Fibroblast of skin of scalp (primary cell): Measurements from ENCODE around the gene OR2F1.

Experiments used
- DNase-seq: peaks from one replicate; pipeline ENCODE4 v3.0.0-alpha.2; 2013

OR2F1 gene

DNA sequence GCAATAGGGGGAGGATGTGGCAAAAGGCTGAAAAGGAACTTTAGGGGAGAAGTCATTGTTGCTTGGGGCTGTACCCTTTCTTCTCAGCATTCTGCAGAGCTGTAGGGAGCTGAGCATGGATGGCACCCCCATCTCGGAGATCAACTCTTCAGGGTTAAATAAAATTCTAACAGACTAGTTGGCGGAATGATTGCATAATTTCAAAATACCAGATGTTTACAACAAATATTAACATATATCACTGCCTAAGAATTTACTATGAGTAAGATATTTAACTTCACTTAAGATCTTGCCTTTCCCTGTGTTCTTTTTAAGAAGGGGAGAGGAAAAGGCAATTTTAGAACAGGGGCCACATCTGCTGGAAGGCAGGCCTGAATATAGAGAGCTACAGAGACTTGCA lies 509 bp upstream of the OR2F1 start:
- no peak for DNase-seq

DNA sequence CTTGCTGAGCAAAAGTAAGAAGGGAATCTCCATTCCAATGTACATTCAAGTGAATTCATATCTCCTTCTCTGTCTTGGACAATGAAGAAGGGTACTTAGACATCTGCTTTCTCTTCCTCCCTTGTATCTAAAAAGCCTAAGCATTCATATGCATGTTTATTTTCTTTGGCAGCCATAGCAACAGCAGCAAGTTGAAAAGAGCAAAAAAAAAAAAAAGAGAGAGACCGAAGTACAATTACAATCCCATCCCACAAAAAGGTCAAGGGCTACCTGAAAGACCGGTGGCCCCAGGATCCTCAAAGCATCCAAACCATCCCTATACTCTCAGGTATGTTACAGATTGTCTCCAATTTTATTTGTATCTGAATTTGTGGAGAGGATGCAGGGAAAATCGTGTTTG lies 4.1 kb downstream of the OR2F1 start:
- DNase-seq = no peak

DNA sequence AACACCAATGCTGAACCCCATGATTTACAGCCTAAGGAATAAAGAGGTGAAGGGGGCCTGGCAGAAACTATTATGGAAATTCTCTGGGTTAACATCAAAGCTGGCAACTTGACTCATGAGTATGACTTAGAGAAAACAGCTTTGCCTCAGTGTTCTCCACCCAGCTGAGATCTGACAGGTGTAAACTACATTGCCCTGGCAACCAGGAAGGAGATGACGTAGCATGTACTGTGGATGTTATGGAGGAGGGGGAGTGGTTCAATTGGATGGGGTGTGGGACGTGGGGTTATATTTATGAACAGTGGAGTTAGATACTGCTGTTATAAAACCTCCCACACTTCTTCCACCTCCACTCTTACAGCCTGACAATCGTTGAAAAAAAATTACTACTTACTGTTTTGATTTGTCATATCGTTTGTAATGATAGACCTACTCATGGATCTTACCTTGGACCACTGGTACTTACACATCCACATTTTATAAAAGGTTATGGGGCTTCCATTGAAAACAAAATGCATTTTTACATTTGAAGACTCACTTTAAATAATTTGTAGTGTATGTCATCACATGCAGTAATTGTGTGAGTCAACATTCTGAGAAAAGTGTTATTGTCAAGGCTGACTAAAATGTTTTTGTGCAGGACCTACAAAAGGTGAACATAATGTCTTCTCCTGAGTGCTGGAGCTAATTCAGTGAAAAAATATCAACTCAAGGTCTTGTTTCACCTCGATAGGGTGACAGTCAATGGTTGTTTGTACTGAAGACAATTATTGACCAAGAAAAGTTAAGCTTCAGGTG lies 6.4 kb downstream of the OR2F1 start:
- no peak for DNase-seq

DNA sequence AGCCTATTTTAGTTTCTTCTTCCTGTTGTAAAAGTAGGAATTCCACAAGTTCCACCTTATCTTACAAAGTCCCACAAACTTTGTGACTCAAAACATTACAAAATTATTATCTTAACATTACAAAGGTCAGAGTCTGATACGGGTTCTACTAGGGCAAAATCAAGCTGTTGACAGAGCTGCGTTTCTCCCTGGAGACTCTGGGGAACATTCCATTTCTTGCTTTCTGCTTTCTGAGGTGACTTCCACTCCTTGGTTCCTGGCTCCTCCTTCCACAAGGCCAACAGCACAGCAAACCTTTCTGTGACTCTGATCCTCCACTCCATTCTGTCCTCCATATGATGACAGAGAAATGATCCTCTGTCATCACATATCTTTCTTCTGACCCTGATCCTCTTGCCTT lies 10.6 kb downstream of the OR2F1 start:
- no peak for DNase-seq

DNA sequence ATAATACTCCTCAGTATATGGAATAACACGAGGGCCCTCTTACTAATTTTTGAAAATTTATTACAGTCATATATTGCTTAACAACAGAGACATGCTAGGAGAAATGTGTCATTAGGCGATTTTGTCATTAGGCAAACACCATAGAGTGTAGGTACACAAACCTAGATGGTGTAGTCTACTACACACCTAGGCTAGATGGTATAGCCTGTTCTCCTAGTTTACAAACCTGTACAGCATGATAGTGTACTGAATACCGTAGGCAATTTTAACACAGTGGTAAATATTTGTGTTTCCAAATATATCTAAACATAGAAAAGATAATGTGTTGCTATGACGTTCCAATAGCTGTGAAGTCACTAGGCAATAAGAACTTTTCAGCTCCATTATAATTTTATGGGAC lies 12.8 kb downstream of the OR2F1 start:
- DNase-seq = no peak

DNA sequence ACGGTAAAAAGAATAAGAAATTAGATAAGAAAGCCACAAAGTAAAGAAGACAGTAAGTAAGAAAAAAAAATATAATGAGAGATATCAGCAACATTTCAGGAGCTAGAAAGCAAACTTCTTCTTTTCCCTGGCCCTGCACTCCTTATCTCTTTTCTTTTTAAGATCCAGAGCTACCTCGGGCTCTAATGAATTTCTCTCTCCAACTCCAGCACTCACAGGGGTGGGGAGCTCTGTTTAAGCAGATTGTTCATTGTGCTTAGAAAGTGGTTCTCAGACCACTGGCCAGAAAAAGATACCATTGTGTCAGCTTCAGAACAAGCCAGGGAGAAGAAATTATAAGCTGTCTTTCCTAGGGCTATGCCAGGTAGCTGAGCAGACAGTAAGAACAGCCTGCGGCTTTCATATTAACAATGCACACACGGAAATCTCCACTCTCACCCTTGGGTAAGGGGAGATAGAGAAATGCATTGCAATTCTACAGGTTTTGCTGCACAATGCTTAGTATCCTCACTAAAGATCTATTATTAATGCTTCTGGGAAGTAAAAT lies 19.3 kb downstream of the OR2F1 start:
- DNase-seq = no peak

DNA sequence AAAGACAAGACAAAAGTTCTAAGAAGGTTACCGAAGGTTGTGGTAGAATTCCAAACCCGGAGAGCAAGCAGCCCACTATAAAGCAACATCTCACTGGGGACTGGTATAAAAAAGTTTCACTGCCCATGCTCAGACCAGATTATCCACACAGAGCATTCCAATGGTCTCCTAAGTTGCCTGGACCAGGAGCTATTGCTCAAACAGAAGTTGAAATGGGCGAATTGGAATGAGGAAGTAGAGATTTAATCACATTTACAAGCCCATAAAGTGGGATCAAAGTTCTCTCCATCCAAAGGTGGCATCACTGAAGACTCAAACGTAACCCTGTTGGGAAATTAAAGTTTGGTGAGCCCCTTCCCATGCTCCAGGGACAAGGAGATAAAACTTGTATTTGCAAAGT lies 19.8 kb downstream of the OR2F1 start:
- DNase-seq = no peak

DNA sequence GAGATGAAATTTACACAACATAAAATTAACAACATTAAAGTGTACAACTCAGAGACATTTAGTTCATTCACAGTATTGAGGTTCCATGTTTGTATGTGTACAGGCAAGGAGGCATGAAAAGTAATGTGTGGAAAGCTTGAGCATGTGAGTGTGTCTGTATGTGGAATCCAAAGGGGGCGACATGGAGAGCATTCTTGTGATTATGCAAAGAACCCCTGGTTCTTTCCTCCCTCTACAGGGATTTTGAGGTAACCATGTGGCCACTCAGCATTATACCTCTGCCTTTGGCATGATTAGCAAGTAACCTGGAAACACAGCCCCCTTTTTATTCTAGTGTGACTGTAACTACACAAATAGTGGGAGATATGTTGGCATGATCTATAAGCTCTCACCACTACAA lies 21.0 kb downstream of the OR2F1 start:
- no peak for DNase-seq

DNA sequence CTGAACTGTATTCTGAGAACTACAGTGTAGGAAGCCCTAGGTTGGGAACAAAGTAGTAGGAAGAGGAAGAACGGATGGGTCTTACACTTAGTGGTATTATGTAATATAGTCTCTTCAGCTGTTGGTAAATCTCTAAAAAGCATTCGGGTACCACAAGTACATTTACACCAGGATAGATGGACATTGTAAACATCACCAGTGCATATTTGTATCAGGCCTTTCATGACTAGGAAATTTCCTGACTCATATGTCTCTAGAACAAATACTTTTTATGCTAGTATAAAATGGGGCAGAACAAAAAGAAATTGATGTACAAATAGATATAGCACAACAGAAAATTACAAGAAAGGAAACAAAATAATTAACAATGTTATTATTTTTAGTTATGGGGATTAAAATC lies 23.9 kb downstream of the OR2F1 start:
- no peak for DNase-seq

DNA sequence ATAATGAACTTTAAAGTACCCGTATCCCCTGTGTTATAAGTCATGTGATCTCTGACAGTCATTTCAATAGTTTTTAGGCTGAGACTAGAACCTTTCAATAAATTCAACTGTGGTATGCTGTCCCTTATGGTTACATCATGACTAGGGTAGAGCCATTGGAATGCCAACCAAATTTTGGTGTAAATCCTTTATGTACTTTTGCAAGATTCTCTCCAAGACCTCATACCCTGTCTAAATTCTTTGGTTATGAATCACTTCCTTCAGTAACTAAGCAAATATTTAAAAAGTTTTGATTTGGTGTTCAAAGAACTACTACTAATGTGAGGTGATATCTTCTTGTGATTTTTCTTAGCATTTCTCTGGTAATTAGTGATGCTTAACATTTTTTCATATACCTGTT lies 24.7 kb downstream of the OR2F1 start:
- DNase-seq = peak; percentile 60

DNA sequence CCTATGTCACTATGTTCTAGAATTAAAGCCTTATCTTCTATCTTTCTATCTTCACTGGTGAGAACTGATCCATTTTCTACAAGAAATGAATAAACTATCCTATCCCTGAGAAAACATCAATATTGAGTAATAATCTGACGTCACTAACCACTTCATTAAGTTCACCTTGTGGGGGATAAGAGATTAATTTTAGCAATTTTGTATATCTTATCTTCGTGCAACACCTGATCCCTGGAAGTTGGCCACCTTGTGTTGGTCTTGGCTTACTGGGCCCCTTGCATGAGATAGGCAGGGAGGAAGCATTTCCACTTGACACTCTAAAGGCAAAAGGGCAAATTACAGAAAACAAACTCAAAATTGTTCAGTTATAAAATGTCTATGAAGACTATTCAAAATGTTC lies 25.4 kb downstream of the OR2F1 start:
- DNase-seq = no peak

DNA sequence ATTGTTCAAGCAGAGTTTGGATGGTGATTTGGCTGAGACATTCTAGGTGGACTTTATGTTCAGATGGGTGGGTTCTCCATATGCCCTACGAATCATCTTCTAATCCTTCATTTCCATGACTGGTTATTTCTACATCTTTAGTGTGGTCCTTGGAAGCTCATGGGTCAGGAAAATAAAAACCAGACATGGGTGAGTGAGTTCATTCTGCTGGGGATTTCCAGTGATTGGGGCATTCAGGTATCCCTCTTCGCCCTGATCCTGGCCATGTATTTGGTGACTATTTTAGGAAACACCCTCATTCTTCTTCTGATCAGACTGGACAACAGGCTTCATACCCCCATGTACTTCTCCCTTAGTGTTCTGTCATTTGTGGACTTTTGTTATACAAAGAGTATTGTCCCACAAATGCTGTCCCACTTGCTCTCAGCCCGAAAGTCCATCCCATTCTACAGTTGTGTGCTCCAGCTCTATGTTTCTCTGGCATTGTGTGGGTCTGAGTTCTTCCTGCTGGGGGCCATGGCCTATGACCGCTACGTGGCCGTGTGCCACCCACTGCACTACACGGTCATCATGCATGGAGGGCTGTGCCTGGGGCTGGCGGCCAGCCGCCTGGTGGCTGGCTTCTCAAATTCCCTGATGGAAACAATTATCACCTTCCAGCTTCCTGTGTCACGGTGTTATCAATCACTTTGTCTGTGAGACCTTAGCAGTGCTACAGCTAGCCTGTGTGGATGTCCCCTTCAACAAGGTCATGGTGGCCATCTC lies 26.3 kb downstream of the OR2F1 start:
- no peak for DNase-seq

DNA sequence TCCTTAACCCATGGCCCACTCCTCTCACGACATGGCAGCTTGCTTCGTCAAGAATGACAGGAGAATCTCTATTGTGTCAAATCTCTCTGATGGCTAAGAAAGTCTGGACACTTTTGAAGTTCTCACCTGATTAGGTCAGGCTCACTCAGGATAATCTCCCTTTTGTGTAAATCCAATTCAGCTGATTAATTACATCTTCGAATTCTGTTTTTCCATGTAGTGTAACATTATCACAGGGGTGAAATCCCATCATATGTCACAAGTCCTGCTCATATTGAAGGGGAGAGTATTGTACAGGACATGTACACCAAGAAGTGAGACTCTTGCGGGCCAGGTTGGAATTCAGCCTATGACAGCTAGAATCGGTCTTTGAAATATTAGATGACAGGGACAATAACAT lies 29.3 kb downstream of the OR2F1 start:
- DNase-seq = no peak

DNA sequence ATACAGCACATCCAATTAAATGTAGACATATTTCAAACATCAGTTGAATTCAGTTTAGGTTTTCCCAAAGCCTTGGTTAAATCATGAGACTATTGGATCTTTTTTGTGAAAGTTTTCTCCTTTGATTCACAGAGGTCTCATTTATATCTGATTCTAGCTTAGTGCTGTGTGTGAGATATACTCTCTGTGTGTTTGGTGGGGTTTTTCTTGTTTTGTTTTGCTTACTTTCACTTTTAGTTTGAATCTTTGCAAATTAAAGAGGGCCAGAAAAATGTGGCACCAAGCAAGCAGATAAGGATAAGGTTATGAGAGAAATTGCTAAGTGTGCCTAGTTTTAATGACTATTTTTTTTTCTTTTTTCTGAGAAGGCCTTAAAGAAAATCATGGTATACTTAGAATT lies 32.9 kb downstream of the OR2F1 start:
- no peak for DNase-seq

DNA sequence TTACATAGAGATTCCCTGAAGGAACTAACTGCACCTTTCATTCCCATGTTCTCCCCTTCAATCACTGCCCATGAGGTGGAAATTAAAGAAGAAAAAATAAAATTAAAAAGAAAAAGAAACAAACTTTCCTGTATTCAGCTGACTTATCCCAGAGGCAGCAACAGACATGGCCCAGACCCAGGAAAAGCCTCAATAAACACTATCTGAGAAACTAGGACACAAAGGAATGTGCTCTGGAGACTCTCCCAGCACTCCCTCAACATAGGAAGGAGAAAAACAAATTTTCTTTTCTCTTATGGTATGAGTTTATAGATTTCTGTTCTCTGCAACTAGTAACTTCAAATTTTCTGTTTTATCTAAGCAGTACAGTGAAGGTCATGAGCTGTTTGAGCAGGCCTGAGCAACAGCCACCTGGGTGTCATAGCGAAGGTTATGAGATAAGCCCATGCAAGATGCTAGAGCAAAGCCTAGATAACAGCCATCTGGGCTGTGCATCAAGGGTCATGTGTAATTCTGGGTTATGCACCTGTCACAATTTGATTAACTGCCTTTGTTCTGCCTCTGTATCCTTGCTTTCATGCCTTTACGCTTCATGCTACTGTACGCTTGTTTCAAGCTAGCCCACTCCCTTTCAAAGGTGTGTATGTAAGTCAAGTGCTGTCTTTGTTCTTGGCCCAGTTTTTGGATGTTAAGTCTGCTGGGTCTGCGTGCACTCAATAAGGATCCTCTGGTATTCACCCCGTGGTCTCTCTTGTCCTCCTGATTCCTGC lies 34.5 kb downstream of the OR2F1 start:
- DNase-seq = peak; percentile 17

DNA sequence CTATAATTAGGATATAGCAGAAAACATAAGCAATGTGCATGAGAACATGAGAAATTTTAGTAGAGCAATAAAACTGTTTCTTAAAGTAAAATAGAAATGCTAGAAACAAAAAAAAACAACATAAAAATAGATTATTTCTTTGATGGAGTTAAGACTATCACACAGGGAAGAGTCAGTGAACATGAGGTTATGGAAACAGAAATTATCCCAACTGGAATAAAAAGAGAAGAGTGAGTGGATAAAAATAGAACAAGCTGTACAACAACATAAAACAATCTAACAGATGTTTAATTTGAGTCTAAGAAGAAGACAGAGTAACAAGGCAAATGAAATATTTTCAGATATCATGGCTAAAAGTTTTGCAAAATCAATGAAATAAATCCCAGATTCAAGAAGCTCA lies 38.0 kb downstream of the OR2F1 start:
- no peak for DNase-seq

DNA sequence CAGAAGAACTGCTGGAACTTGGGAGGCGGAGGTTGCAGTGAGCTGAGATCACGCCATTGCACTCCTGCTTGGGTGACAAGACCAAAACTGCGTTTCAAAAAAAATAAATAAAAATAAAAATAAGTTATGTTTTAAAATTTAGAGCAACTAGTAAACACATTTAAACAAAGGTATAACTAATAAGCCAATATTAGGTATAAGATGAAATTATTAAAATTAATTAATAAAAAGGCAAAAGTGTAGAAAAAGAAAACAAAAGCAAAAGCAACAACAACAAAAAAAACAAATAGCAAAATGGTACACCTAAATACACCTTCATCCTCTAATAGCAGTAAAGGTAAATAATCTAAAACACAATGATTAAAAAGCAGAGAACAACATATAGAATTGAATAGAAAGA lies 39.3 kb downstream of the OR2F1 start:
- DNase-seq = no peak

DNA sequence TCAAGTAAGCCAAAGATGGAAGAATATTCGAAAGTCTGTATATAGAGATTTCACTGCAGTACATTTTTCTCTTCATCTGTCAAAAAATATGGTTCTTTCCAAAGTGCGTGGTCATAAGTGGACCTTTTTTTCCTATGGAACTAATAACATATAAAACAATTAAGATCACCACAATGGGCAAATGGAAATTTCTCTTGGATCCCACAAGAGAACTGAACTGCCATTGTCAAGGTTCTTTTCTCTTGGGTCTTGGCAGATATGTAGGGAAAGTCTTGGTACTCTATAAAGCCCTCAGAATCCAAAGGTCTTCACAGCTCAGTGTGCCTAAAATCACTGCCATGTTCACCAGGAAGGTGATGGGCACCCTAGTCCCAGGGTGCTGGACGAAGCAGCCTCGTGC lies 45.4 kb downstream of the OR2F1 start, which contains the start of gene OR6B1:
TSS of gene OR6B1 (plus strand) at position 301 of the 400 bp plus-strand sequence. CDS start 3,677 bp downstream, outside the sequence.
- DNase-seq = no peak

DNA sequence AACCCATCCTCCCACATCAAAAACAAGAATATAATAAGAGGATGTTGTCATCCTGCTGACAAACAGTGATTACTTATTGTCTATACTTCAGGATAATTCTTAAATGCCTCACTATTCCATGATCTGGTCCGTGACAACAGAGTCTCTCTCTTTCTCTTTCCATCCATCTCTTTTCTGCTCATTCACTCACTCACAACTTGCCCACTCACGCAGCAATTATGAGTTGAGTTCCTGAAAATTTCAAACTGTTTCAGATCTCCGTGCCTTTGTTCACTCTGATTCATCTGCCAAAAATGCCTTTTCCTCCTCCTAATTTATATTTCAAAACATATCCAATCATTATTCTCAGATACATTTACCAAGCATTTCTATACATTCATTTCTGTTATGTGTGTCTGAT lies 46.9 kb downstream of the OR2F1 start:
- no peak for DNase-seq

DNA sequence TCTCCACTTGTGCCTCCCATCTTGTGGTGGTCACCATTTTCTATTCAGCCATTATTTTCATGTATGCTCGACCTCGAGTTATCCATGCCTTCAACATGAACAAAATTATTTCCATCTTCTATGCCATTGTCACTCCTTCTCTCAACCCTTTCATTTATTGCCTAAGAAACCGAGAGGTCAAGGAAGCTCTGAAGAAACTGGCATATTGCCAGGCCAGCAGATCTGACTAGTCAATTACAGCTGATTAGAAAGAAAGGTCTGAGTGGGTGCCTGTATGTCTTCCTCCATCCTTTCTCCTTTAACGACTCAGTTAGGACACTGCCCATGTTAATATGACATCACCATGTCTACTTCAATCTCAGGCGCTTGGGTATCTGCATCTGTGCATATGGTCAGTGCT lies 50.1 kb downstream of the OR2F1 start:
- no peak for DNase-seq

DNA sequence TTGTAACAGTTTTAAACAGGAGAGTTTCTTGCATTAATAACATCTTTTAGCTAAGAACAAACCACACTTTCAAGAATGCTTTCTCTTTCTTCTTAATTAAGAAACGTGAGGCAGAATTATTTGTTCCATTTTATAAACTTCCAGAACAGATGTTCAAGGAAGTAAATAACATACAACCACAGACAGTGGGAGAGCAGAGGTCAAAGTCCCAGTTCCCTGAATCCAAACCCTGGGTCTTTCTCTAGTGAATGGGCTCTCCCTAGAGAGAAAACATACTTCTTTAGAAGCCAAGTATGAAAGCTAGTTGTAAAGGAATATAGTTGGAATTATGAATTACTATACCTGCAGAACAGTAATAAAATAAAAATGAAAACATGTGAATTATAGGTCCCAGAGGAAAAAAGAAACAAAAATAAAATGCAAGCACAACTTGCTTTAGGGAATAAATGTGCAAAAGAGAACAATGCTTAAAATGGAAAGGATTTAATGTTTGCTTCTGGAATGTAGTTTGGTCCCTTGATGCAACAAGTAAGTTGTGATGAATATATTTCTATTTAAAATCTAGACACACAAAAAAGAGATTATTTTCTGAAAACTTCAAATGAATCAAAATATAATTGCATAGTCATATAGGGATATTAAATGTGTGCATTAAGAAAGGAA lies 51.5 kb downstream of the OR2F1 start:
- no peak for DNase-seq

DNA sequence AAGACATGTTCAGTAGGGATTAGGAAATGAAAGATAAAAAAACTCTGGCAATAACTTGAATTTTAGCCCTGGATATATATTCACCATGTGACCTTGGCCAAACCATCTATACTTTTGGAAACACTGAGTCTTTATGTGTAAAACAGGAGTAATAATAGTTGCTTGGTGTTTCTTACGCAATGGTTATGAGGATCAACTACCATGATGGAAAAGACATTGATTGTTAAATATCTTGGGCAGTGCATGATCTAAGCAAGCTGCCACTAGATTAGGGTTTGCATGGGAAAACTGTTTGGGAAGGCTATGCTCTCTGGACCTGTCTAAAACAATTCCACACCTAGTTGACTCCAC lies 52.0 kb downstream of the OR2F1 start:
- no peak for DNase-seq

DNA sequence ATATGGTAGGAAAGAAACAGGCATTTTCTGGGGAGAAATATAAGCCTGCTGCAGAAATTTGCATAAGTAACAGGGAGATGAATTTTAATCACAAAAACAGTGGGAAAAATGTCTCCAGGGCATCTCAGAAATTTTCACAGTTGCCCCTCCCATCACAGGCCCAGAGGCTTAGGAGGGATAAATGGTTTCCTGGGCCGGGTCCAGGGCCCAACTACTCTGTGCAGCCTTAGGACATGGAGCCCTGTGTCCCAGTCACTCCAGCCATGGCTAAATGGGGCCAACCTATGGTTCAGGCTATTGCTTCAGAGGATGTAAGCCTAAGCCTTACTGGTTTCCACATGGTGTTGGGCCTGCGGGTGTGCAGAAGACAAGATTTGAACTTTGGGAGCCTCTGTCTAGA lies 54.7 kb downstream of the OR2F1 start:
- no peak for DNase-seq
